ENCODE data around the gene MARK4.
"Not testable (repeated sequence)": the region's sequence is repeated elsewhere in the genome, so short reads cannot be mapped to it uniquely, and the experiment has no call there.

- TF ChIP-seq POLR2AphosphoS5 (IDR thresholded peaks at IDR 0.05; ENCODE audit: low read depth); CTCF (IDR thresholded peaks at IDR 0.05; ENCODE audit: insufficient read depth, low read length); REST (IDR thresholded peaks at IDR 0.05; ENCODE audit: insufficient replicate concordance, low read depth); GABPA (IDR thresholded peaks at IDR 0.05; ENCODE audit: low read depth); SPI1 (IDR thresholded peaks at IDR 0.05; ENCODE audit: borderline replicate concordance, low read depth): not testable (repeated sequence)
These were observed 61.2 kb downstream of the MARK4 start for GRCh38 chr19:45312285-45312684.

All from HL-60 (cell line).